Ishikawa (cell line): ENCODE results near the gene SCRT2.

Experiments
- CEBPB ChIP-seq: IDR thresholded peaks from 2 replicates; pipeline ENCODE4 v1.6.1; 2012
- CREB1 ChIP-seq: IDR thresholded peaks from 2 replicates; pipeline ENCODE4 v1.6.1; 2012; ENCODE audit warnings: low read depth
- EGR1 ChIP-seq: IDR thresholded peaks from 2 replicates; pipeline ENCODE4 v1.6.1; 2012
- EP300 ChIP-seq: IDR thresholded peaks from 2 replicates; pipeline ENCODE4 v1.6.1; 2012; ENCODE audit warnings: borderline replicate concordance
- FOXM1 ChIP-seq: IDR thresholded peaks from 2 replicates; pipeline ENCODE4 v1.6.1; 2012; ENCODE audit warnings: low read depth, borderline replicate concordance
- MAX ChIP-seq: IDR thresholded peaks from 2 replicates; pipeline ENCODE4 v1.6.1; 2012
- NFIC ChIP-seq: IDR thresholded peaks from 2 replicates; pipeline ENCODE4 v1.6.1; 2012
- RAD21 ChIP-seq: IDR thresholded peaks from 2 replicates; pipeline ENCODE4 v1.6.1; 2012; ENCODE audit warnings: low read depth
- TAF1 ChIP-seq: IDR thresholded peaks from 2 replicates; pipeline ENCODE4 v1.6.1; 2012; ENCODE audit warnings: low read depth, mild to moderate bottlenecking
- TCF12 ChIP-seq: IDR thresholded peaks from 2 replicates; pipeline ENCODE4 v1.6.1; 2012; ENCODE audit warnings: low read depth
- TEAD4 ChIP-seq: IDR thresholded peaks from 2 replicates; pipeline ENCODE4 v1.6.1; 2012
- YY1 ChIP-seq: IDR thresholded peaks from 2 replicates; pipeline ENCODE4 v1.6.1; 2012; ENCODE audit warnings: low read depth
- ZBTB7A ChIP-seq: IDR thresholded peaks from 2 replicates; pipeline ENCODE4 v1.6.1; 2012; ENCODE audit warnings: low read depth
- TF ChIP-seq, protein P1 (sequence below): IDR thresholded peaks from 2 replicates; pipeline ENCODE4 v1.6.1; 2012
- TF ChIP-seq, protein P2 (sequence below): IDR thresholded peaks from 2 replicates; pipeline ENCODE4 v1.6.1; 2012; ENCODE audit warnings: low read depth, mild to moderate bottlenecking

The SCRT2 gene

GRCh38 chr20:642398-643174 is 33.0 kb downstream of the SCRT2 start:
- TF ChIP-seq RAD21 (no peak), NFIC (no peak), TCF12 (no peak), EGR1 (peak; percentile 30; the same call in 1 of the 2 replicates), ZBTB7A (peak; percentile 93), TEAD4 (no peak), CEBPB (no peak), FOXM1 (no peak)
- TF ChIP-seq, protein P1, sequence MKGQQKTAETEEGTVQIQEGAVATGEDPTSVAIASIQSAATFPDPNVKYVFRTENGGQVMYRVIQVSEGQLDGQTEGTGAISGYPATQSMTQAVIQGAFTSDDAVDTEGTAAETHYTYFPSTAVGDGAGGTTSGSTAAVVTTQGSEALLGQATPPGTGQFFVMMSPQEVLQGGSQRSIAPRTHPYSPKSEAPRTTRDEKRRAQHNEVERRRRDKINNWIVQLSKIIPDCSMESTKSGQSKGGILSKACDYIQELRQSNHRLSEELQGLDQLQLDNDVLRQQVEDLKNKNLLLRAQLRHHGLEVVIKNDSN, result no peak

GRCh38 chr20:641516-641875 is 34.1 kb downstream of the SCRT2 start:
- TF ChIP-seq FOXM1 (no peak), YY1 (no peak), EP300 (no peak), RAD21 (no peak), NFIC (no peak), EGR1 (no peak), CREB1 (no peak), MAX (no peak), CEBPB (no peak), TAF1 (no peak), ZBTB7A (no peak), TEAD4 (no peak), TCF12 (no peak)
- TF ChIP-seq, protein P1, result no peak
- TF ChIP-seq, protein P2, sequence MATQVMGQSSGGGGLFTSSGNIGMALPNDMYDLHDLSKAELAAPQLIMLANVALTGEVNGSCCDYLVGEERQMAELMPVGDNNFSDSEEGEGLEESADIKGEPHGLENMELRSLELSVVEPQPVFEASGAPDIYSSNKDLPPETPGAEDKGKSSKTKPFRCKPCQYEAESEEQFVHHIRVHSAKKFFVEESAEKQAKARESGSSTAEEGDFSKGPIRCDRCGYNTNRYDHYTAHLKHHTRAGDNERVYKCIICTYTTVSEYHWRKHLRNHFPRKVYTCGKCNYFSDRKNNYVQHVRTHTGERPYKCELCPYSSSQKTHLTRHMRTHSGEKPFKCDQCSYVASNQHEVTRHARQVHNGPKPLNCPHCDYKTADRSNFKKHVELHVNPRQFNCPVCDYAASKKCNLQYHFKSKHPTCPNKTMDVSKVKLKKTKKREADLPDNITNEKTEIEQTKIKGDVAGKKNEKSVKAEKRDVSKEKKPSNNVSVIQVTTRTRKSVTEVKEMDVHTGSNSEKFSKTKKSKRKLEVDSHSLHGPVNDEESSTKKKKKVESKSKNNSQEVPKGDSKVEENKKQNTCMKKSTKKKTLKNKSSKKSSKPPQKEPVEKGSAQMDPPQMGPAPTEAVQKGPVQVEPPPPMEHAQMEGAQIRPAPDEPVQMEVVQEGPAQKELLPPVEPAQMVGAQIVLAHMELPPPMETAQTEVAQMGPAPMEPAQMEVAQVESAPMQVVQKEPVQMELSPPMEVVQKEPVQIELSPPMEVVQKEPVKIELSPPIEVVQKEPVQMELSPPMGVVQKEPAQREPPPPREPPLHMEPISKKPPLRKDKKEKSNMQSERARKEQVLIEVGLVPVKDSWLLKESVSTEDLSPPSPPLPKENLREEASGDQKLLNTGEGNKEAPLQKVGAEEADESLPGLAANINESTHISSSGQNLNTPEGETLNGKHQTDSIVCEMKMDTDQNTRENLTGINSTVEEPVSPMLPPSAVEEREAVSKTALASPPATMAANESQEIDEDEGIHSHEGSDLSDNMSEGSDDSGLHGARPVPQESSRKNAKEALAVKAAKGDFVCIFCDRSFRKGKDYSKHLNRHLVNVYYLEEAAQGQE, result no peak

- no peak for TF ChIP-seq MAX
Measured at GRCh38 chr20:640674-641515, 34.7 kb downstream of the SCRT2 start.

DNA sequence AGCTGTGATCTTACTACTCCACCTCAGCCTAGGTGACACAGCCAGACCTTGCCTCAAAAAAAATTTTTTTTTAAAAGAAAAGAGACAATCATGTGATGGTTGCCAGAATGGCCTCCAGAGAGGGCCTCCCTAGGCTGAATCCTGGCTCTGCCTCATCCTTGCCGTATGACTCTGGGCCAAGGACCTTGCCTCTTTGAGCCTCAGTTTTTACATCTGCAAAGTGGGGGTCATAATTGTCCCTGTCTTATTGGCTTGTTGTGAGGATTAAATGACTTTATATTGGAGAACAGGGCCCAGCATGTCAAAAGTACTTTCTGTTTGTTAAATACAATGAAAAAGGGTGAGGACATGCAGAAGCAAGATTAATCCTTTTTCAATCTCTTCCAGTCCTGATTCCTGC is 37.0 kb downstream of the SCRT2 start:
- TF ChIP-seq TEAD4, result no peak
- no peak for TF ChIP-seq CREB1
- no peak for TF ChIP-seq EGR1
- TF ChIP-seq EP300, result no peak
- TF ChIP-seq MAX, result no peak
- no peak for TF ChIP-seq TAF1
- no peak for TF ChIP-seq RAD21
- TF ChIP-seq CEBPB, result no peak
- TF ChIP-seq TCF12, result no peak

- no peak for TF ChIP-seq TCF12
- TF ChIP-seq RAD21, result no peak
- TF ChIP-seq ZBTB7A, result no peak
Measured at GRCh38 chr20:637559-637958, 38.0 kb downstream of the SCRT2 start.

DNA sequence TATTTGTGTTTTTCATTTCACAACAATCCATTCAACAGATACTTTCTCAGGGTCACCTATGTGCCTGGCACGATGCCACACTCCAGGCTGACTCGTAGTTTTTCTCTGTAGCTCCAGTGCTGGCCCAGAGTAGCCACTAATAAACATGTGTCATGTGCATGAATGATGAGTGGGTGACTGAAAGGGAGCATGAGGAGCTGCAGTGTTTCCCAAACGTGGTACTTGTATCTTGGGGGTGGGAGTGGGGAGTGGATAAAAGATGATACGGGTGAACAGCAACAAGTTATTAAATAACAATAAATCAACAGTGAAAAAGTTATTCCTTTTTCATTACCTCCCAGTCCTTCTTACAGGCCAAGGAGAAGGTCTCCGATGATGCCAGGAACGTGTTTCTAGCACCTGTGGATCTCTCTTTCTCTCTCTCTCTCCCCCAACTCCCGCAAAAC is 39.7 kb downstream of the SCRT2 start:
- TF ChIP-seq CREB1 (no peak), ZBTB7A (no peak), EGR1 (no peak), TEAD4 (no peak), EP300 (no peak), TAF1 (no peak), MAX (no peak), RAD21 (no peak), FOXM1 (no peak), TCF12 (no peak), YY1 (no peak), CEBPB (no peak), NFIC (no peak)
- TF ChIP-seq, protein P2, result no peak
- TF ChIP-seq, protein P1, result no peak
